Stomach (tissue), 9 donors: ENCODE measurements around the gene GAPVD1. TPM values are rescaled to one million over a fixed set of nuclear protein-coding genes. Genes with fewer than 3 reads are reported as not detected.
"Not testable (repeated sequence)": the region's sequence is repeated elsewhere in the genome, so short reads cannot be mapped to it uniquely, and the experiment has no call there.

Source experiments
- DNase-seq, 2 donors: peaks; one replicate each; pipeline versions ENCODE4 v3.0.0 to v3.0.0-alpha.2; 2013 to 2019
- H3K27ac ChIP-seq, 5 donors: fragments of 200-600 bp in 4 of 5; sonication (generic) in 4 of 5; one replicate each; pipeline ENCODE4 v1.5.1; 2013 to 2019; ENCODE audit warnings: mild to moderate bottlenecking in 1 of 5, moderate library complexity in 1 of 5
- H3K27me3 ChIP-seq, 3 donors: fragments of 200-600 bp; sonication (generic); one replicate each; pipeline ENCODE4 v1.5.1; 2017 to 2019; ENCODE audit warnings: mixed run types in 1 of 3
- H3K36me3 ChIP-seq, 4 donors: fragments of 200-600 bp; sonication (generic); 1 replicate in 3 of 4; 2 replicates in 1 of 4; pipeline ENCODE4 v1.5.1; 2016 to 2019
- H3K4me1 ChIP-seq, 4 donors: fragments of 200-600 bp; sonication (generic); one replicate each; pipeline ENCODE4 v1.5.1; 2016 to 2019
- H3K4me3 ChIP-seq, 4 donors: fragments of 200-600 bp; sonication (generic) in 3 of 4; one replicate each; pipeline ENCODE4 v1.5.1; 2016 to 2019; ENCODE audit warnings: mild to moderate bottlenecking in 1 of 4
- H3K9me3 ChIP-seq, 4 donors: fragments of 200-600 bp; sonication (generic); one replicate each; pipeline ENCODE4 v1.5.1; 2016 to 2019
- EP300 ChIP-seq: sonication (generic); formaldehyde crosslinking; IDR thresholded peaks from one replicate; pipeline ENCODE4 v1.6.1; 2017; ENCODE audit warnings: antibody characterized with exemption
- POLR2A ChIP-seq, 4 donors: fragments of 450-650 bp; IDR thresholded peaks; one replicate each; pipeline ENCODE4 v1.6.1; 2016; ENCODE audit warnings: antibody characterized with exemption in 4 of 4, control low read depth in 2 of 4, mild to moderate bottlenecking in 1 of 4, moderate library complexity in 1 of 4
- POLR2AphosphoS5 ChIP-seq, 3 donors: sonication (generic); formaldehyde crosslinking; IDR thresholded peaks; one replicate each; pipeline ENCODE4 v1.6.1; 2016; ENCODE audit warnings: antibody characterized with exemption in 3 of 3
- WGBS, 5 donors: extraction: QIAGEN DNeasy Blood & Tissue Kit in 3 of 5; methylation state at CpG; one replicate each; pipeline versions ENCODE4 v1.1.5 to v1.1.7; 2013 to 2018; 5-methylcytosine and 5-hydroxymethylcytosine counted together
- intact Hi-C: fragments of 100-400 bp; cut with DNase I; formaldehyde crosslinking; loops from one replicate; pipeline ENCODE4 v1.15.1; 2023; ENCODE audit warnings: low total_unique reads
- polyA plus RNA-seq, 3 donors: library from polyadenylated mRNA; stranded (reverse); fragments of 200-250 nt; gene quantifications; one replicate each; pipeline ENCODE4 v1.2.3, GENCODE V29; 2013
- total RNA-seq, 5 donors: library from RNA; depleted of rRNA; stranded (reverse); fragments of >200 nt; gene quantifications; one replicate each; pipeline versions ENCODE4 v1.1.0 to v1.2.3, GENCODE V29; 2014 to 2016
- TF ChIP-seq, protein P1 (sequence below), 7 experiments: fragments of 450-650 bp in 4 of 7; fragments of 200-600 bp in 3 of 7; sonication (generic) in 3 of 7; IDR thresholded peaks; one replicate each; pipeline ENCODE4 v1.5.1; 2016 to 2019; ENCODE audit warnings: antibody characterized with exemption in 7 of 7, control low read depth in 2 of 7, mild to moderate bottlenecking in 1 of 7
- donor health status: healthy with polysubstance abuse.
- donor health status: Bipolar disorder and iron deficiency.
- donor health status: healthy.

GAPVD1 gene
- total and polyA plus RNA-seq, 8 donors: 3.9 to 140 (median 26.2) TPM

GRCh38 chr9:125297917-125298316 lies 36.3 kb downstream of the GAPVD1 start:
- WGBS, 5 donors: 91 to 97% (median 93%) methylated on average over 7 of the region's 7 CpGs
- peaks cover 8 to 43% (median 31%) of the 10 kb centered on the region in 4 donors for H3K4me1 ChIP-seq
- TF ChIP-seq POLR2A (IDR thresholded peaks at IDR 0.05) (no peak), POLR2AphosphoS5 (IDR thresholded peaks at IDR 0.05) (no peak), EP300 (no peak)
- TF ChIP-seq, protein P1, sequence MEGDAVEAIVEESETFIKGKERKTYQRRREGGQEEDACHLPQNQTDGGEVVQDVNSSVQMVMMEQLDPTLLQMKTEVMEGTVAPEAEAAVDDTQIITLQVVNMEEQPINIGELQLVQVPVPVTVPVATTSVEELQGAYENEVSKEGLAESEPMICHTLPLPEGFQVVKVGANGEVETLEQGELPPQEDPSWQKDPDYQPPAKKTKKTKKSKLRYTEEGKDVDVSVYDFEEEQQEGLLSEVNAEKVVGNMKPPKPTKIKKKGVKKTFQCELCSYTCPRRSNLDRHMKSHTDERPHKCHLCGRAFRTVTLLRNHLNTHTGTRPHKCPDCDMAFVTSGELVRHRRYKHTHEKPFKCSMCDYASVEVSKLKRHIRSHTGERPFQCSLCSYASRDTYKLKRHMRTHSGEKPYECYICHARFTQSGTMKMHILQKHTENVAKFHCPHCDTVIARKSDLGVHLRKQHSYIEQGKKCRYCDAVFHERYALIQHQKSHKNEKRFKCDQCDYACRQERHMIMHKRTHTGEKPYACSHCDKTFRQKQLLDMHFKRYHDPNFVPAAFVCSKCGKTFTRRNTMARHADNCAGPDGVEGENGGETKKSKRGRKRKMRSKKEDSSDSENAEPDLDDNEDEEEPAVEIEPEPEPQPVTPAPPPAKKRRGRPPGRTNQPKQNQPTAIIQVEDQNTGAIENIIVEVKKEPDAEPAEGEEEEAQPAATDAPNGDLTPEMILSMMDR (IDR thresholded peaks at IDR 0.05): no peak
- peaks cover 13 to 37% (median 35%) of the 10 kb centered on the region in 4 donors for H3K36me3 ChIP-seq
- H3K27ac ChIP-seq: no peak overlapping the region
- no peaks in the 10 kb centered on the region for H3K9me3 ChIP-seq
- no peaks in the 10 kb centered on the region for H3K27me3 ChIP-seq
- intact Hi-C loops: no loop called here
- no peak for DNase-seq
- no peak overlapping the region for H3K4me3 ChIP-seq

- Histone ChIP-seq H3K27me3 (no peaks in the 10 kb centered on the region), H3K4me3 (no peak overlapping the region), H3K36me3 (peaks cover 32 to 76% (median 73%) of the 10 kb centered on the region in 4 donors), H3K27ac (no peak overlapping the region), H3K9me3 (no peaks in the 10 kb centered on the region), H3K4me1 (peaks cover 6 to 13% (median 8%) of the 10 kb centered on the region in 4 donors)
- WGBS, 5 donors: 66 to 86% (median 71%) methylated on average over 2 of the region's 2 CpGs
- intact Hi-C loops: no loop called here
- TF ChIP-seq, protein P1 (IDR thresholded peaks at IDR 0.05): no peak
- no peak for TF ChIP-seq POLR2AphosphoS5 (IDR thresholded peaks at IDR 0.05)
- TF ChIP-seq POLR2A (IDR thresholded peaks at IDR 0.05): no peak
- no peak for TF ChIP-seq EP300
- no peak for DNase-seq
Observed at GRCh38 chr9:125302241-125302640, 40.6 kb downstream of the GAPVD1 start.

- 88 to 96% (median 93%) methylated on average over 2 of the region's 2 CpGs for WGBS, 5 donors
- H3K4me3 ChIP-seq: no peak overlapping the region
- intact Hi-C loops: no loop called here
- no peak for DNase-seq
- no peak for TF ChIP-seq EP300
- no peak for TF ChIP-seq POLR2AphosphoS5 (IDR thresholded peaks at IDR 0.05)
- TF ChIP-seq, protein P1 (IDR thresholded peaks at IDR 0.05): no peak
- no peak for TF ChIP-seq POLR2A (IDR thresholded peaks at IDR 0.05)
- H3K27me3 ChIP-seq: no peaks in the 10 kb centered on the region
- no peak overlapping the region for H3K27ac ChIP-seq
- H3K4me1 ChIP-seq: no peaks in the 10 kb centered on the region
- H3K9me3 ChIP-seq: no peaks in the 10 kb centered on the region
- peaks cover 39 to 92% (median 89%) of the 10 kb centered on the region in 4 donors for H3K36me3 ChIP-seq
Observed at GRCh38 chr9:125304273-125304672, 42.6 kb downstream of the GAPVD1 start.

DNA sequence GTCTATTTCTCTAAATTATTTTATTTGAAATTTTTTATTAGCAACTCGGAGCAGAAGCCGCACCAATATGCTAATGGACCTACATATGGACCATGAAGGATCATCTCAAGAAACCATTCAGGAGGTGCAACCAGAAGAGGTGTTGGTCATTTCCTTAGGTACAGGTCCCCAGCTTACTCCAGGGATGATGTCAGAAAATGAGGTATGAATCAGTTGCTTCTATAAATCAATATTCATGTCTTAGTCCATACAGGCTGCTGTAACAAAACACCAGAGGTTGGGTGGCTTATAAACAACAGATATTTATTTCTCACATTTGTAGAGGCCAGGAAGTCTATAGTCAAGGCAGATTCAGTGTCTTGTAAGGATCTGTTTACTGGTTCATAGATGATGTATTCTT lies 50.8 kb downstream of the GAPVD1 start:
- intact Hi-C loops: no loop called here
- no peaks in the 10 kb centered on the region for H3K4me1 ChIP-seq
- no peaks in the 10 kb centered on the region for H3K27me3 ChIP-seq
- peaks cover 54 to 94% (median 93%) of the 10 kb centered on the region in 4 donors for H3K36me3 ChIP-seq
- no peak overlapping the region for H3K4me3 ChIP-seq
- WGBS, 5 donors: 92 to 99% (median 98%) methylated on average over 2 of the region's 2 CpGs
- no peak for DNase-seq
- TF ChIP-seq EP300 (no peak), POLR2A (IDR thresholded peaks at IDR 0.05) (no peak), POLR2AphosphoS5 (IDR thresholded peaks at IDR 0.05) (no peak)
- TF ChIP-seq, protein P1 (IDR thresholded peaks at IDR 0.05): no peak
- no peak overlapping the region for H3K27ac ChIP-seq
- H3K9me3 ChIP-seq: peaks cover 0 to 12% (median 3%) of the 10 kb centered on the region in 4 donors

- H3K27me3 ChIP-seq, H3K27ac ChIP-seq, DNase-seq, H3K4me3 ChIP-seq, intact Hi-C loops, H3K4me1 ChIP-seq: not testable (repeated sequence)
- H3K9me3 ChIP-seq: peaks cover 5 to 18% (median 12%) of the 10 kb centered on the region in 4 donors
- WGBS, 5 donors: 63 to 92% (median 82%) methylated on average over 3 of the region's 3 CpGs
- H3K36me3 ChIP-seq: peaks cover 51 to 96% (median 94%) of the 10 kb centered on the region in 4 donors
Observed at GRCh38 chr9:125316359-125316758, 54.7 kb downstream of the GAPVD1 start.
